ENCODE measurements around the gene HIVEP3.
"Not testable (repeated sequence)": the region's sequence is repeated elsewhere in the genome, so short reads cannot be mapped to it uniquely, and the experiment has no call there.

The HIVEP3 gene

DNA sequence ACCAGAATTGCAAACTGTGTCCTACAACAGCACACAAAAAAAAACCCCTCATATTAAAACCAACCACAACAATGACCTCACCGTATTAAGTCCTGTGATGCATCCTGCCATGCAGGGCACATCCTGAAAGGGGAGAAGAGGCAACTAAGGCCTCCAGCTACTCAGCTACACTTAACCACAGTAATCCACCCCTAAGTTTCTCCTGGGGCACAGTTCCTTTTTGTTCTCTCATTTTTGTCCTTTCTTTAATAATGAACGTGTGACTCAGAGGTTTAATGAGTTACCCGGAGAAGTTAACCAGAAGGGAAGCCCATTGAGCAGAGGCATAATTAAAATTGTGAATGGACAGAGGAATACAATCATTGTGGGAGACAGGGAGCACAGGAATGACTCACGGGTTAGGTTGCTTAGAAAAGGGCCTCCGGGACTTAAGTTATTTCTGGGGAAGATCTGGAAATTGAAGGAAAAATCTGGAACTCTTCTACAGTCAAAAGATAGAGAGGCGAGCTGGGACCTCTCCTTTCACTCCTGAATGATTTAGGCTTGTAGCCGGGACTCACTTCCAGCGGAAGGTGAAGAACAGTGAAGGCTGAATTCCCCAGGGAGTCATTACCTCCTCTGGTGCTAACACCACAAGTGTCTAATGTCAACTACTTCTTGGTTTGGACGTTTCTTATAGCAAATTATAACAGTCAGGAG lies 36.9 kb upstream of the HIVEP3 start:
- DNase-seq, result no peak
- no peak overlapping the region for H3K27ac ChIP-seq
- intact Hi-C loops (cut with DNase I; ENCODE audit: low total_unique reads), result no loop called here

DNA sequence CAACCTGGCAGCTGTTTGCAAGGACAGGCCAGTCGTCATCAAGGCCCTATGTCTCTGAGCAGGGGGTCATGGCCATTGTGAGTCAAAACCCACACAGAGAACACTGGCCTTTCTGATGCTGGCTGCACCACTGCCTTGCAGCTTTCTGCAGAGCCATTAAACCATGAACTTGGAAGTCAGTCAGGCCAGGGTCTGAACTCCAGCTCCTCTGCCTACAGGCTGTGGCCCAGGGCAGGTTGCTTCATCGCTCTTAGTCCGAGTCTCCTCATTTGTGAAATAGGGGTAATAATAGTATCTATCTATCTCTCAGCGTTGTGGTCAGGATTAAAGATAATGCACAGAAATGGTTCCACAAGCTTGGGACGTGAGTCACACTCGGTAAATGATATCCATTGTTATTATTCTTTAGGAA lies 35.8 kb upstream of the HIVEP3 start:
- no peaks in the 10 kb centered on the region for H3K27me3 ChIP-seq
- DNase-seq, result no peak
- H3K4me3 ChIP-seq, result no peak overlapping the region
- intact Hi-C loops (cut with DNase I; ENCODE audit: low total_unique reads), result no loop called here
- no peaks in the 10 kb centered on the region for H3K9me3 ChIP-seq
- TF ChIP-seq, protein P1, sequence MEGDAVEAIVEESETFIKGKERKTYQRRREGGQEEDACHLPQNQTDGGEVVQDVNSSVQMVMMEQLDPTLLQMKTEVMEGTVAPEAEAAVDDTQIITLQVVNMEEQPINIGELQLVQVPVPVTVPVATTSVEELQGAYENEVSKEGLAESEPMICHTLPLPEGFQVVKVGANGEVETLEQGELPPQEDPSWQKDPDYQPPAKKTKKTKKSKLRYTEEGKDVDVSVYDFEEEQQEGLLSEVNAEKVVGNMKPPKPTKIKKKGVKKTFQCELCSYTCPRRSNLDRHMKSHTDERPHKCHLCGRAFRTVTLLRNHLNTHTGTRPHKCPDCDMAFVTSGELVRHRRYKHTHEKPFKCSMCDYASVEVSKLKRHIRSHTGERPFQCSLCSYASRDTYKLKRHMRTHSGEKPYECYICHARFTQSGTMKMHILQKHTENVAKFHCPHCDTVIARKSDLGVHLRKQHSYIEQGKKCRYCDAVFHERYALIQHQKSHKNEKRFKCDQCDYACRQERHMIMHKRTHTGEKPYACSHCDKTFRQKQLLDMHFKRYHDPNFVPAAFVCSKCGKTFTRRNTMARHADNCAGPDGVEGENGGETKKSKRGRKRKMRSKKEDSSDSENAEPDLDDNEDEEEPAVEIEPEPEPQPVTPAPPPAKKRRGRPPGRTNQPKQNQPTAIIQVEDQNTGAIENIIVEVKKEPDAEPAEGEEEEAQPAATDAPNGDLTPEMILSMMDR (IDR thresholded peaks at IDR 0.05), result no peak
- no peak overlapping the region for H3K27ac ChIP-seq
- no peaks in the 10 kb centered on the region for H3K4me1 ChIP-seq
- no peaks in the 10 kb centered on the region for H3K36me3 ChIP-seq

More for the DNA sequence above, 36.9 kb upstream of the HIVEP3 start:
- Histone ChIP-seq H3K27me3 (no peaks in the 10 kb centered on the region), H3K9me3 (no peaks in the 10 kb centered on the region), H3K4me3 (no peak overlapping the region), H3K36me3 (no peaks in the 10 kb centered on the region), H3K4me1 (no peaks in the 10 kb centered on the region)
- TF ChIP-seq, protein P1 (IDR thresholded peaks at IDR 0.05), result no peak

DNA sequence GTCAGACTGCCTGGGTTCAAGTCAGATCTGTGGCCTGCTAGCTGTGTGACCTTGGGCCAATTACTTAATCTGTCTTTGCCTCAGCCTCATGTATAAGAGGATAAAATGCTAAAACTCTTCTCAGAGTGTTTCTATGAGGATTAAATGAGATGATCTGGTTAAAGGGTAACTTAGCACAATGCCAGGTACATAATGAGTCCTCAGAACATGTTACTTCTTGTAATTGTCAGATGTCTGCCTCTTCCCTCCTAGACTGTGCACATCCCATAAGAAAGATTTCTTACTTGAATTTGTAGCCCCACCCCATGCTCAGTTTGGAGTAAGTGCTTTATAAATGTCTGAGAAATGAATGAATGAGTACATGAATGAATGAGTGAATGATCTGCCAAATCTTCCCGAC lies 34.6 kb upstream of the HIVEP3 start:
- TF ChIP-seq, protein P1 (IDR thresholded peaks at IDR 0.05), result no peak
- Histone ChIP-seq H3K4me1 (no peaks in the 10 kb centered on the region), H3K4me3 (no peak overlapping the region), H3K9me3 (no peaks in the 10 kb centered on the region), H3K27ac (no peak overlapping the region), H3K27me3 (no peaks in the 10 kb centered on the region), H3K36me3 (no peaks in the 10 kb centered on the region)
- no peak for DNase-seq
- intact Hi-C loops (cut with DNase I; ENCODE audit: low total_unique reads), result no loop called here

DNA sequence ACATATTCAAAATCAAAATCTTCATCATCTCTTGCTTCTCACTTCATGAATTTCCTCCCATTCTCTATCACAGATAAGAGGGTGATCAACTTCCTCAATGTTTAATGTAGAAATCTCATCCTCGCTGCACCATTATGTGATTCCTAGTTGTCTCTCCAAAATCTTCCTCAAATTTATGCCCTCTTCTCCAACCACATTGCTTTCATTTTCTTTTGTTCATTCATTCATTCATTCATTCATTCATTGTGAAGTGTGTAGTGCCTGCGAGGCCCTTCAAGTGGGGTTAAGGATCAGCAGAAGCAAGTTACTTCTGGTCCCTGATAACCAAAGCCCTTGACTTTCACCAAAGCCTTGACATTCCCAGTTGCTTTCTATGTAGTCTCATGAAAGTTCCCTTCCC lies 33.5 kb upstream of the HIVEP3 start:
- intact Hi-C loops (cut with DNase I; ENCODE audit: low total_unique reads), result no loop called here

DNA sequence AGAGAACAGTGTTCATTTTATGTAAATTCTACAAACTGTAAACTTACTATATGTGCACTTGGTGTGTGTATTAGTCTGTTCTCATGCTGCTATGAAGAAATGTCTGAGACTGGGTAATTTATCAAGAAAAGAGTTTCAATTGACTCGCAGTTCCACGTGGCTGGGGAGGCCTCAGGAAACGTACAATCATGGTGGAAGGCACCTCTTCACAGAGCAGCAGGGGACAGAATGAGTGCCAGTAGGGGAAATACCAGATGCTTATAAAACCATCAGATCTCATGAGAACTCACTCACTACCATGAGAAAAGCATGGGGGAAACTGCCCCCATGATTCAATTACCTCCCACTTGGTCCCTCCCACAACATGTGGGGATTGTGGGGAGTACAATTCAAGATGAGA lies 32.8 kb upstream of the HIVEP3 start:
- H3K4me3 ChIP-seq; H3K36me3 ChIP-seq; H3K4me1 ChIP-seq; DNase-seq; H3K27me3 ChIP-seq; intact Hi-C loops (cut with DNase I; ENCODE audit: low total_unique reads); H3K27ac ChIP-seq; H3K9me3 ChIP-seq: not testable (repeated sequence)

More for the DNA sequence above, 33.5 kb upstream of the HIVEP3 start:
- Histone ChIP-seq H3K4me1 (no peaks in the 10 kb centered on the region), H3K27ac (no peak overlapping the region), H3K27me3 (no peaks in the 10 kb centered on the region), H3K4me3 (no peak overlapping the region), H3K9me3 (no peaks in the 10 kb centered on the region), H3K36me3 (no peaks in the 10 kb centered on the region)
- TF ChIP-seq, protein P1 (IDR thresholded peaks at IDR 0.05), result no peak
- DNase-seq, result no peak

DNA sequence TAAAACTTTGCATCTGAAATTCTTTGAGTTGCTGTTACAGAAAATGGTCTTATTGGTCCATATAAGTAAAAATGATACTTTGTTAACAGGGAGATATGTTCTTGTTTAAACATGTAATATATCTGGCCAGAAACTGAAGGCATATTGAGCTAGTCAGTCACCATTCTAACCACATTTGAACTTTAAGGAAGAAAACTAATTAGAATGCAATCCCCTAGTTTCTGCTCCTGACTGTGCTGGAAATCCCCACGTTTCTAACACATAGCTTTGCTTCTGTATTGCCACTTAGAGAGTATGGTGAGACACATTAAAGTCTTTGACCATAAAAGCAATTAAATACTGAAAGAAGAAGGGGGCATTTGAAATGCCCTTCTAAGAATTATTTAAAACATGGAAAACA lies 32.1 kb upstream of the HIVEP3 start:
- intact Hi-C loops (cut with DNase I; ENCODE audit: low total_unique reads), result no loop called here
- no peaks in the 10 kb centered on the region for H3K36me3 ChIP-seq

DNA sequence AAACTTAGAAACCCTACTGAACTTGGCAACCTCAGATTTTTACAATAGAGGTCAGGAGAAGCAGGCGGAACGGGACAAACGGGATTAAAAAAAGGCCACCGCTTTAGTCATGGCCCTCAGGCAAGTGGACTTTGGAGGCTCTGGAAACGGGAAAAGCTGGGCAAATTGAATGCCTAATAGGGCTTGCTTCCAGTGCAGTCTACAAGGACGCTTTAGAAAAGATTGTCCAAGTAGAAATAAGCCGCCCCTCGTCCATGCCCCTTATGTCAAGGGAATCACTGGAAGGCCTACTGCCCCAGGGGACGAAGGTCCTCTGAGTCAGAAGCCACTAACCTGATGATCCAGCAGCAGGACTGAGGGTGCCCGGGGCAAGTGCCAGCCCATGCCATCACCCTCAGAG lies 27.2 kb upstream of the HIVEP3 start:
- H3K9me3 ChIP-seq, result peaks cover 0 to 16% (median 0%) of the 10 kb centered on the region in 3 donors
- H3K4me3 ChIP-seq; H3K27me3 ChIP-seq; H3K4me1 ChIP-seq; DNase-seq; H3K27ac ChIP-seq; intact Hi-C loops (cut with DNase I; ENCODE audit: low total_unique reads); H3K36me3 ChIP-seq: not testable (repeated sequence)

More for the DNA sequence above, 32.1 kb upstream of the HIVEP3 start:
- H3K27me3 ChIP-seq, result no peaks in the 10 kb centered on the region
- no peak for DNase-seq
- H3K4me1 ChIP-seq, result no peaks in the 10 kb centered on the region
- TF ChIP-seq, protein P1 (IDR thresholded peaks at IDR 0.05), result no peak
- no peak overlapping the region for H3K4me3 ChIP-seq
- no peak overlapping the region for H3K27ac ChIP-seq
- no peaks in the 10 kb centered on the region for H3K9me3 ChIP-seq

All from tibial artery (tissue), 4 donors.